ENCODE measurements around the gene IGSF21.

GRCh38 chr1:18161690-18162089 lies 54.1 kb downstream of the IGSF21 start:
- TF ChIP-seq CTCF (IDR thresholded peaks at IDR 0.05; ENCODE audit: low read length): no peak
- no peak for TF ChIP-seq EZH2 (IDR thresholded peaks at IDR 0.05; ENCODE audit: borderline replicate concordance, low read length)

Data from OCI-LY1 (cell line).